HepG2 (cell line): Measurements from ENCODE around the gene CNNM3.

Source experiments
- CHD2 ChIP-seq: IDR thresholded peaks from 2 replicates; pipeline ENCODE4 v1.6.1; 2011; ENCODE audit warnings: low read depth, low read length, improper control_type of control experiment
- FOXM1 ChIP-seq: sonication (generic); formaldehyde crosslinking; IDR thresholded peaks from 2 replicates; pipeline ENCODE4 v1.5.0; 2020; ENCODE audit warnings: missing genetic modification reagents
- HNF4A ChIP-seq: sonication (generic); formaldehyde crosslinking; IDR thresholded peaks from 2 replicates; pipeline ENCODE4 v1.4.0; 2020; ENCODE audit warnings: missing genetic modification reagents
- ZSCAN9 ChIP-seq: IDR thresholded peaks from 2 replicates; pipeline ENCODE4 v1.6.1; 2016; ENCODE audit warnings: borderline replicate concordance
- TF ChIP-seq, protein P1 (sequence below): sonication (generic); formaldehyde crosslinking; IDR thresholded peaks from 2 replicates; pipeline ENCODE4 v1.4.0; 2020; ENCODE audit warnings: missing genetic modification reagents, mild to moderate bottlenecking, borderline replicate concordance
- TF ChIP-seq, protein P2 (sequence below): sonication (generic); formaldehyde crosslinking; IDR thresholded peaks from 2 replicates; pipeline ENCODE4 v1.4.0; 2020; ENCODE audit warnings: mild to moderate bottlenecking, missing genetic modification reagents

DNA sequence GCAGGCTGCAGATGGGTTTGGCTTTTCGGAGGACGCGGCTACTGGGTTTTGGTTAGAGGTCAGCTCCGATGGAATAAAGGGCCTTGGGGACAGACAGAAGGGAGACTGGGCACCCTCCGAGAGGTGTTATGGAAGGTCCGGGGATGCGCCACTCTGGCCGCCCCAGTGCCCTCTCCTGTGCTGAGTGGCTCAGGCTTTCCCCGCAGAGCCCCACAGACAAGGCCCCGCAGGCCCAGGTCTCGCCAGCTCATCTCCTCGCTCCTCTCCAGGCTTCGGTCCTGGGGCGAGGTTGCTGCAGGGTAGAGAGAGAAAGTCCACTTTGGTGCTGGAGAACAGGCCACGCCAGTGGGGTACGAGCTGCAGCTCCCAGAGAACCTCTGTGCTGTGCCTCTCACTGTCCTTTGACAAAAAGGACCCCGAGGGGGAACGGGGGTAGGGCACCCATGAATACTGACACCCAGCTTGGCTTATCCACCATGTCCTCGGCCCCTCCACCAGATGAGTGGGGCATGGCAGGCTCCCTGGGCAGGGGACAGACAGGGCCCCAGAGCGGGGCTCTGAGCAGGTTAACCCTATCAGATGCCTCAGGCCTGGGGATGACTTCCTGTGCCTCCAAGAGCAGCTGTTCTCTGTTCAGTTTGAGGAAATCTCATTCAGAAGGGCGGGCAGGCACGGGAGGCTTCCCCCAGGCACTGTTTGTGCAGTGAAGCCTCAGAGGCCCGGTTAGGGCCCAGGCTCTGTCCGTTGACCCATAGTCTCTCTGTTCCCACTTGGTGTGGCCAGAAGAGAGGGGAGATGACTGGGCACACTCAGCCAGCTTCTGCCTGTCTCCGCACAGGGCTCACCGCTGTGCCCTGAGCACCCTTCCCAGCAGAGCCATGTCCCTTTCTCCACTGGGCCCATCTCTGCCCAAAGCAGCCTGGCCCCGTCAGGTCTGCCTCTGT, 15.7 kb upstream of the CNNM3 start:
- no peak for TF ChIP-seq CHD2
- no peak for TF ChIP-seq HNF4A (CRISPR knock-in tag)
- no peak for TF ChIP-seq ZSCAN9
- TF ChIP-seq, protein P1, sequence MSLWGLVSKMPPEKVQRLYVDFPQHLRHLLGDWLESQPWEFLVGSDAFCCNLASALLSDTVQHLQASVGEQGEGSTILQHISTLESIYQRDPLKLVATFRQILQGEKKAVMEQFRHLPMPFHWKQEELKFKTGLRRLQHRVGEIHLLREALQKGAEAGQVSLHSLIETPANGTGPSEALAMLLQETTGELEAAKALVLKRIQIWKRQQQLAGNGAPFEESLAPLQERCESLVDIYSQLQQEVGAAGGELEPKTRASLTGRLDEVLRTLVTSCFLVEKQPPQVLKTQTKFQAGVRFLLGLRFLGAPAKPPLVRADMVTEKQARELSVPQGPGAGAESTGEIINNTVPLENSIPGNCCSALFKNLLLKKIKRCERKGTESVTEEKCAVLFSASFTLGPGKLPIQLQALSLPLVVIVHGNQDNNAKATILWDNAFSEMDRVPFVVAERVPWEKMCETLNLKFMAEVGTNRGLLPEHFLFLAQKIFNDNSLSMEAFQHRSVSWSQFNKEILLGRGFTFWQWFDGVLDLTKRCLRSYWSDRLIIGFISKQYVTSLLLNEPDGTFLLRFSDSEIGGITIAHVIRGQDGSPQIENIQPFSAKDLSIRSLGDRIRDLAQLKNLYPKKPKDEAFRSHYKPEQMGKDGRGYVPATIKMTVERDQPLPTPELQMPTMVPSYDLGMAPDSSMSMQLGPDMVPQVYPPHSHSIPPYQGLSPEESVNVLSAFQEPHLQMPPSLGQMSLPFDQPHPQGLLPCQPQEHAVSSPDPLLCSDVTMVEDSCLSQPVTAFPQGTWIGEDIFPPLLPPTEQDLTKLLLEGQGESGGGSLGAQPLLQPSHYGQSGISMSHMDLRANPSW (CRISPR knock-in tag), result no peak
- TF ChIP-seq, protein P2, sequence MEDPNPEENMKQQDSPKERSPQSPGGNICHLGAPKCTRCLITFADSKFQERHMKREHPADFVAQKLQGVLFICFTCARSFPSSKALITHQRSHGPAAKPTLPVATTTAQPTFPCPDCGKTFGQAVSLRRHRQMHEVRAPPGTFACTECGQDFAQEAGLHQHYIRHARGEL (CRISPR knock-in tag), result no peak
- TF ChIP-seq FOXM1 (CRISPR knock-in tag), result no peak
